Measurements from ENCODE around the gene KISS1.

The KISS1 gene

GRCh38 chr1:204161609-204162493, 34.4 kb downstream of the KISS1 start:
- in situ Hi-C loops (cut with MboI; ENCODE audit: low sequenced_read_pairs) = loop anchor here (10.0 kb wide), 1 partner anchor 213 kb away; no protein-coding TSS in a partner anchor

GRCh38 chr1:204157962-204158361, 38.3 kb downstream of the KISS1 start:
- in situ Hi-C loops (cut with MboI; ENCODE audit: low sequenced_read_pairs) = no loop called here

- in situ Hi-C loops (cut with MboI; ENCODE audit: low sequenced_read_pairs) = no loop called here
These were observed 40.4 kb downstream of the KISS1 start for GRCh38 chr1:204155881-204156280.

GRCh38 chr1:204154568-204155255, 41.6 kb downstream of the KISS1 start:
- in situ Hi-C loops (cut with MboI; ENCODE audit: low sequenced_read_pairs) = no loop called here

GRCh38 chr1:204153667-204154066, 42.6 kb downstream of the KISS1 start:
- in situ Hi-C loops (cut with MboI; ENCODE audit: low sequenced_read_pairs) = no loop called here

GRCh38 chr1:204152310-204153044, 43.8 kb downstream of the KISS1 start:
- in situ Hi-C loops (cut with MboI; ENCODE audit: low sequenced_read_pairs) = no loop called here

GRCh38 chr1:204151552-204152309, 44.6 kb downstream of the KISS1 start, which contains the start of gene ETNK2:
ETNK2 (minus strand) TSS chr1:204152044; CDS start chr1:204151852, 192 bp downstream.
- in situ Hi-C loops (cut with MboI; ENCODE audit: low sequenced_read_pairs) = no loop called here

GRCh38 chr1:204150702-204151551, 45.4 kb downstream of the KISS1 start:
- in situ Hi-C loops (cut with MboI; ENCODE audit: low sequenced_read_pairs) = no loop called here

- in situ Hi-C loops (cut with MboI; ENCODE audit: low sequenced_read_pairs) = loop anchor here (25.0 kb wide), 1 partner anchor 788 kb away; the partner anchor contains the start of gene FMOD
These were observed 46.4 kb downstream of the KISS1 start for GRCh38 chr1:204149635-204150565.

GRCh38 chr1:204149107-204149506, 47.2 kb downstream of the KISS1 start:
- in situ Hi-C loops (cut with MboI; ENCODE audit: low sequenced_read_pairs) = loop anchor here (25.0 kb wide), 1 partner anchor 787 kb away; the partner anchor contains the start of gene FMOD

GRCh38 chr1:204147406-204148383, 48.6 kb downstream of the KISS1 start:
- in situ Hi-C loops (cut with MboI; ENCODE audit: low sequenced_read_pairs) = loop anchor here (25.0 kb wide), 1 partner anchor 785 kb away; the partner anchor contains the start of gene FMOD

GRCh38 chr1:204146965-204147364, 49.3 kb downstream of the KISS1 start:
- in situ Hi-C loops (cut with MboI; ENCODE audit: low sequenced_read_pairs) = loop anchor here (25.0 kb wide), 1 partner anchor 785 kb away; the partner anchor contains the start of gene FMOD

- in situ Hi-C loops (cut with MboI; ENCODE audit: low sequenced_read_pairs) = loop anchor here (25.0 kb wide), 1 partner anchor 784 kb away; the partner anchor contains the start of gene FMOD
These were observed 50.0 kb downstream of the KISS1 start for GRCh38 chr1:204146309-204146708.

- in situ Hi-C loops (cut with MboI; ENCODE audit: low sequenced_read_pairs) = loop anchor here (25.0 kb wide), 1 partner anchor 783 kb away; the partner anchor contains the start of gene FMOD
These were observed 51.2 kb downstream of the KISS1 start for GRCh38 chr1:204145033-204145504.

GRCh38 chr1:204143276-204144041, 52.8 kb downstream of the KISS1 start:
- in situ Hi-C loops (cut with MboI; ENCODE audit: low sequenced_read_pairs) = loop anchor here (25.0 kb wide), 1 partner anchor 781 kb away; the partner anchor contains the start of gene FMOD

All from HL-60/S4 (cell line).